Measurements from ENCODE around the gene CHSY1. TPM values are rescaled to one million over a fixed set of nuclear protein-coding genes. Genes with fewer than 3 reads are reported as not detected.
"Not testable (repeated sequence)": the region's sequence is repeated elsewhere in the genome, so short reads cannot be mapped to it uniquely, and the experiment has no call there.

CHSY1 gene
- total RNA-seq, 1 donor from 2014 or later: 69.3 TPM

DNA sequence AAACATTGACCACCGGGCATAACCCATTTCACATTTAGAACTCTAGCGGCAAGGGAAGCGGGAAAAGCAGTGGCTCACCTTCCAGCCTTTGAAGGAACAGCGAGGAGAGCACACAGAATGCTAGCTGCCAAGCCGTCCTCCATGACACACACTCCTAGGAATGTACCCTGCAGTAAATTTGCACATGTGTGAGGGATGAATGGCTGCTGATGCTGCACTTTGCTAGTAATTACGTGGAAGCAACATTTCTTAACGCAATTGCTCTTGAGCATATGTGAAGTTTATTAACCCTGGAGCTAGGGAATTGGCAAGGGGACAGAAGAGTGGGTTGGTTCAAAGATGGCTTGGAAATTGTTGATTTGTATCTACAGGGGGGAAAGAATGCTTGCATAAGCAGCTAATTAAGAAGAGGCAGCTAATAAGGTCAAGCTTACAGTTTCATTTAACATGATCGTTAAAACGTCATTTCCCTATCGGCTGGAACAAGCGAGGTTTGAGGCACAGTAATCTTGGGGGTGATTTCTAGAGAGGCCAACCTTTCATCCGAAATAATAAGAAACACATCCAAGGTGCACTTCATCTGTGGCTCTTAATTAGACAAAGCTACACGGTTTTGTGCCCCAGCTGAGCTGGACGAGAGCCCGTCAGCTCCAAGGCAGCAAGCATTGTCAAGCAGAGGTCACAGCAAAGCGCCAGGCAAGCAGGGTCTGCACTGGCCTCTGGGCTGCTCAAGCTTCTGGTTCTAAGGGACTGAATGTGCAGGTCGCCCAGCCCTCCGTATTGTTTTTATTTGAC, 123.4 kb downstream of the CHSY1 start:
- Mint-ChIP-seq H3K27me3 (ENCODE audit: low read depth) (peaks cover 1% of the 10 kb centered on the region), H3K36me3 (no peaks in the 10 kb centered on the region), H3K27ac (peak overlapping the region; percentile 86), H3K4me3 (no peak overlapping the region), H3K9me3 (peaks cover 8% of the 10 kb centered on the region), H3K4me1 (peaks cover 17% of the 10 kb centered on the region)
- no peak for DNase-seq (ENCODE audit: low spot score in 2 of 2, unreplicated experiment in 2 of 2)
- TF ChIP-seq, protein P1, sequence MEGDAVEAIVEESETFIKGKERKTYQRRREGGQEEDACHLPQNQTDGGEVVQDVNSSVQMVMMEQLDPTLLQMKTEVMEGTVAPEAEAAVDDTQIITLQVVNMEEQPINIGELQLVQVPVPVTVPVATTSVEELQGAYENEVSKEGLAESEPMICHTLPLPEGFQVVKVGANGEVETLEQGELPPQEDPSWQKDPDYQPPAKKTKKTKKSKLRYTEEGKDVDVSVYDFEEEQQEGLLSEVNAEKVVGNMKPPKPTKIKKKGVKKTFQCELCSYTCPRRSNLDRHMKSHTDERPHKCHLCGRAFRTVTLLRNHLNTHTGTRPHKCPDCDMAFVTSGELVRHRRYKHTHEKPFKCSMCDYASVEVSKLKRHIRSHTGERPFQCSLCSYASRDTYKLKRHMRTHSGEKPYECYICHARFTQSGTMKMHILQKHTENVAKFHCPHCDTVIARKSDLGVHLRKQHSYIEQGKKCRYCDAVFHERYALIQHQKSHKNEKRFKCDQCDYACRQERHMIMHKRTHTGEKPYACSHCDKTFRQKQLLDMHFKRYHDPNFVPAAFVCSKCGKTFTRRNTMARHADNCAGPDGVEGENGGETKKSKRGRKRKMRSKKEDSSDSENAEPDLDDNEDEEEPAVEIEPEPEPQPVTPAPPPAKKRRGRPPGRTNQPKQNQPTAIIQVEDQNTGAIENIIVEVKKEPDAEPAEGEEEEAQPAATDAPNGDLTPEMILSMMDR (IDR thresholded peaks at IDR 0.05; ENCODE audit: unreplicated experiment): no peak

DNA sequence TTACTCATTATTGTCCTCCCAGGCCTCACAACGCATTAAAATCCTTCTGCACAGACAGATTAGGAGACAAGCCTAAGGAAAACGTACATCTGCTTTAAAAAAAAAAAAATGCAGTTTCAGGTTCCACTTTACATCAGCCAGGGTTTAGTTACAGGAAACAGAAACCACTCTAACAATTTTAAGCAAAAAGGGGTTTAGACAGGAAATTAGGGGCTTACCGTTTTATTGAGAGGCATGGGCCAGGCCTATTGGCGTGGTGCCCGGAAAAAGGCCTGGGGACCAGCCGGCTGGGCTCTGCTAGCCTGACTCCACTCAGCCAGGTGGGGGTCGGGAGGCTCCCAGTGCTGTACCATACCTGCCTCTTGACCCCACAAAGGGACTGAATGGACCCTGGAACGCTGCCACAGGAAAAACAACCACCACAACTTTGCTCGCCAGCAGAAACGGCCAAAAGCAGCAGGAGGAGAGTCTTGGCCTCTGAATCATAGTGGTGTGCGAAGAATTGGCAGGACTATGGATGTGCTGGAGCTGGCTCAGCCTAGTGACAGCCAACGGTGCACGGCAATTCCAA, 124.3 kb downstream of the CHSY1 start:
- Mint-ChIP-seq H3K27ac (peak overlapping the region; percentile 86), H3K9me3 (peaks cover 8% of the 10 kb centered on the region), H3K27me3 (ENCODE audit: low read depth) (peaks cover 1% of the 10 kb centered on the region), H3K4me1 (peaks cover 17% of the 10 kb centered on the region), H3K4me3 (peak overlapping the region; percentile 9), H3K36me3 (no peaks in the 10 kb centered on the region)
- DNase-seq (ENCODE audit: low spot score in 2 of 2, unreplicated experiment in 2 of 2): peak; percentile 46 to 63
- TF ChIP-seq, protein P1 (IDR thresholded peaks at IDR 0.05; ENCODE audit: unreplicated experiment): no peak

DNA sequence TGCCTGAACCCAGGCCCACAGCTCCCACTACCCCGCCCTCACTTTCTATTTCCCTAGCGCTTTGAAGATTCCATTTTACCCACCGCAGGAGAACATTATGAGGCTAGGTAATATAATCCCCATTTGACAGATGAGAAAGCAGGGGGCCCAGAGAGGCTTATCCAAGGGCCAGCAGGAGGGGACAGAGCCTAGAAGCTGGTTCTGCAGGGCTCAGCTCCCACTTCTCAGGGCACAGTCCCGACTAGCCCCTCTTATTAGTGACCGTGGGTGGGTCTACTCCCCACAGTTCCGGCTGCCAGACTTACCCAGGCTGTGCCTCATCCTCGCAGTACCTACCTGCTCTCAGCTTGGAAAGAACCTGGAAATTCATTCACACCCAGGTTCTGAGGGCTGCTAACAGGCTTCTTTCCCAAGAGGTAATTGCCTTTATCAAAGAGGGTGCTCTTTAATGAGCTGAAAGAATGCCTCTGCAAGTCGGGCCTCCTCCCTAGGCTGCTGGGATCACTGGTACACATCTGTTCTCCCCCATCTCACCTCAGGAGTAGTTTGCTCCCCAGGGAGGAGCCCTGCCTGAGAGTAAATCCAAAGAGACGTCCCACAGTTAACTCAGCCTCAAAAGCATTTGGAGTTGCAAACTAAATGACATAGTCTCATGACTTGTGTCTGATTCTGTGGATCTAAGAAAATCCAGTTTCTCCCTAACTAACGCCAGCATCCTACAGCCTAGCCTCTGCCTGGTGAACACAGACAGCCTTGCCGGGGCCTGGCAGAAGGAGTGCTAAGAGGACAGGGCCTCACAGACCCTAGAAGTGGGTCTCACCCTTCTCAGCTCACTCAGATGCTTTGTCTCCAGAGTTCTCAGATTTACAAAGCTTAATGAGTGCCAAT, 125.0 kb downstream of the CHSY1 start:
- Mint-ChIP-seq H3K9me3 (peaks cover 8% of the 10 kb centered on the region), H3K4me1 (peaks cover 21% of the 10 kb centered on the region), H3K27ac (peak overlapping the region; percentile 86), H3K4me3 (peak overlapping the region; percentile 9), H3K27me3 (ENCODE audit: low read depth) (peaks cover 1% of the 10 kb centered on the region), H3K36me3 (no peaks in the 10 kb centered on the region)
- TF ChIP-seq, protein P1 (IDR thresholded peaks at IDR 0.05; ENCODE audit: unreplicated experiment): no peak
- no peak for DNase-seq (ENCODE audit: low spot score in 2 of 2, unreplicated experiment in 2 of 2)

DNA sequence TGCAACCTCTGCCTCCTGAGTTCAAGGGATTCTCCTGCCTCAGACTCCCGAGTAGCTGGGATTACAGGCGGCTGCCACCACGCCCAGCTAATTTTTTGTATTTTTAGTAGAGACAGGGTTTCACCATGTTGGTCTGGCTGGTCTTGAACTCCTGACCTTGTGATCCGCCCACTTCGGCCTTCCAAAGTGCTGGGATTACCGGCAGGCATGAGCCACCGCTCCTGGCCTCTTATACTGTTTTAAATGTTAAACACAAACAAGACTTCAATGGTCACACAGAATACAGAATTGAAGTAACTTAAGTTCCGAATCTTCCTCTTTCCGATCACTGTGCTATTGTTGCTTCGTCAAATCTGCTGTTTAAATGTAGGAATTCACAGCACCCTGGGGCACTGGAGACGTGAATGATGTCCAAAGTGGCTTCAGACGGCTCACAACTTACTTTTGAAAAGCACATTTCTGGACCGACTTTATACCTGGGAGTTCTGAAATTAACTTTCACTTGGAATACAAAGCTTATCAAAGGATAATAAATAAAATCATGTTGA, 125.9 kb downstream of the CHSY1 start:
- Mint-ChIP-seq H3K4me1 (peaks cover 24% of the 10 kb centered on the region), H3K27ac (peak overlapping the region; percentile 69)
- not testable (repeated sequence) for H3K36me3 Mint-ChIP-seq; H3K9me3 Mint-ChIP-seq; DNase-seq (ENCODE audit: low spot score in 2 of 2, unreplicated experiment in 2 of 2); H3K4me3 Mint-ChIP-seq; H3K27me3 Mint-ChIP-seq (ENCODE audit: low read depth)

Other genes starting within 250 kb of the CHSY1 start
- gene SELENOS, start 25.4 kb upstream of the CHSY1 start, total RNA-seq: 38.1 to 45.2 TPM (median 44.7 TPM) in 3 replicates
- gene SNRPA1, start 43.2 kb upstream of the CHSY1 start, total RNA-seq: 82.2 to 86.2 TPM (median 82.8 TPM) in 3 replicates
- 3.7 to 4.5 TPM (median 3.7 TPM) in 3 replicates for gene PCSK6, start 237.7 kb upstream of the CHSY1 start, total RNA-seq